HepG2 (cell line): Measurements from ENCODE around the gene NRN1L. TPM values are rescaled to one million over a fixed set of nuclear protein-coding genes. Genes with fewer than 3 reads are reported as not detected.

Experiments
- ATAC-seq: fragments of 200-7000 bp; cut with Tn5 transposase; 3 replicates; pipeline ENCODE4 v1.9.1; 2020; ENCODE audit warnings: mild to moderate bottlenecking, moderate library complexity
- BruUV-seq: library from RNA; stranded (reverse); fragments of 400-500 nt; replicated peaks from 2 replicates; lab custom pipeline; 2021; lab: Mats Ljungman, UMichigan
- CTCF ChIA-PET: fragments of 300-600 bp; formaldehyde crosslinking; extraction: SDS; loops from one replicate; lab custom pipeline; 2021; ENCODE audit warnings: low total read pairs, inconsistent platforms, low intra/inter-chr PET ratio; lab: Yijun Ruan, JAX
- POLR2A ChIA-PET: fragments of 350-600 bp; sonication (Branson Sonifier 250); formaldehyde crosslinking; loops from one replicate; lab custom pipeline; 2020; ENCODE audit warnings: antibody characterized with exemption, inconsistent platforms; lab: Yijun Ruan, JAX
- DNase-seq: peaks from one replicate; pipeline ENCODE4 v3.0.0-alpha.2; 2015; ENCODE audit warnings: low spot score
- FAIRE-seq: peaks from 3 replicates; lab custom pipeline; 2011; peaks lifted over from hg19 to GRCh38; lab: Jason Lieb, UNC
- H2AFZ ChIP-seq: one replicate; pipeline ENCODE4 v1.6.1; 2011; ENCODE audit warnings: low read length, inconsistent platforms
- H3K27ac ChIP-seq: fragments of 300-600 bp; 3 replicates; pipeline ENCODE4 v1.8.0; 2011; ENCODE audit warnings: mixed run types, mild to moderate bottlenecking, mixed read lengths, low read length, inconsistent platforms; ENCODE audit not compliant: insufficient read depth; ENCODE audit errors: extremely low read length
- H3K27me3 ChIP-seq, 2 experiments: fragments of 200-600 bp in 1 of 2; 2 replicates in 1 of 2; 3 replicates in 1 of 2; pipeline versions ENCODE4 v1.6.0 to v1.8.0; 2011; ENCODE audit warnings: low read length in 2 of 2, mild to moderate bottlenecking in 2 of 2, moderate library complexity in 2 of 2, inconsistent platforms in 1 of 2; ENCODE audit not compliant: insufficient read depth in 2 of 2, control insufficient read depth in 1 of 2
- H3K36me3 ChIP-seq, 2 experiments: fragments of 200-600 bp in 1 of 2; replicated peaks in 1 of 2; 2 replicates in 1 of 2; 3 replicates in 1 of 2; pipeline versions ENCODE4 v1.5.1 to v1.8.0; 2011; ENCODE audit warnings: low read length in 2 of 2, inconsistent platforms in 1 of 2; ENCODE audit not compliant: insufficient read depth in 2 of 2, control insufficient read depth in 1 of 2
- H3K4me1 ChIP-seq: 2 replicates; pipeline ENCODE4 v1.5.1; 2012; ENCODE audit warnings: low read length, inconsistent platforms; ENCODE audit not compliant: insufficient read depth
- H3K4me2 ChIP-seq: 2 replicates; pipeline ENCODE4 v1.6.0; 2011; ENCODE audit warnings: low read depth, low read length, inconsistent platforms
- H3K4me3 ChIP-seq, 3 experiments: fragments of 200-600 bp in 1 of 3; sonication (generic), shearing (Covaris generic) in 1 of 3; replicated peaks in 1 of 3; 2 replicates each; pipeline ENCODE4 v1.5.1; 2011 to 2016; ENCODE audit warnings: low read length in 3 of 3, inconsistent platforms in 2 of 3, low read depth in 2 of 3, mild to moderate bottlenecking in 2 of 3, control low read depth in 1 of 3, mixed read lengths in 1 of 3; ENCODE audit not compliant: insufficient read depth in 1 of 3
- H3K79me2 ChIP-seq: one replicate; pipeline ENCODE4 v1.6.1; 2011; ENCODE audit warnings: low read length, inconsistent platforms; ENCODE audit not compliant: insufficient read depth
- H3K9ac ChIP-seq: 2 replicates; pipeline ENCODE4 v1.6.0; 2011; ENCODE audit warnings: mild to moderate bottlenecking, low read depth, low read length, inconsistent platforms; ENCODE audit not compliant: insufficient read depth
- H3K9me3 ChIP-seq: 2 replicates; pipeline ENCODE4 v1.5.1; 2012; ENCODE audit warnings: mild to moderate bottlenecking, low read length
- H4K20me1 ChIP-seq: 2 replicates; pipeline ENCODE4 v1.6.0; 2011; ENCODE audit warnings: inconsistent platforms, mild to moderate bottlenecking, low read length, moderate library complexity; ENCODE audit not compliant: insufficient read depth
- AGO1 ChIP-seq: fragments of 200-400 bp; formaldehyde crosslinking; IDR thresholded peaks from 2 replicates; pipeline ENCODE4 v1.6.1; 2017; ENCODE audit warnings: mild to moderate bottlenecking, low read depth, low read length, moderate library complexity; ENCODE audit not compliant: poor library complexity, severe bottlenecking
- AGO2 ChIP-seq: fragments of 200-400 bp; formaldehyde crosslinking; optimal IDR thresholded peaks from 2 replicates; pipeline ENCODE3; 2017; ENCODE audit warnings: mild to moderate bottlenecking, low read depth, low read length, moderate library complexity
- BHLHE40 ChIP-seq: IDR thresholded peaks from 2 replicates; pipeline ENCODE4 v1.6.1; 2011; ENCODE audit warnings: low read length, improper control_type of control experiment
- CC2D1A ChIP-seq: sonication (generic); formaldehyde crosslinking; IDR thresholded peaks from 2 replicates; pipeline ENCODE4 v1.8.1; 2023; ENCODE audit warnings: mild to moderate bottlenecking, missing genetic modification reagents
- CENPX ChIP-seq: sonication (generic); formaldehyde crosslinking; IDR thresholded peaks from 2 replicates; pipeline ENCODE4 v1.9.0; 2021; ENCODE audit warnings: mild to moderate bottlenecking, missing genetic modification reagents, moderate library complexity
- FLYWCH1 ChIP-seq: sonication (generic); formaldehyde crosslinking; IDR thresholded peaks from 2 replicates; pipeline ENCODE4 v1.8.1; 2023; ENCODE audit warnings: mild to moderate bottlenecking, missing genetic modification reagents
- HMGA1 ChIP-seq: sonication (generic); formaldehyde crosslinking; conservative IDR thresholded peaks from 2 replicates; pipeline ENCODE4 v1.4.0; 2020; ENCODE audit warnings: missing genetic modification reagents
- MED13 ChIP-seq: sonication (generic); formaldehyde crosslinking; IDR thresholded peaks from 2 replicates; pipeline ENCODE4 v1.5.0; 2020; ENCODE audit warnings: missing genetic modification reagents
- NFE2L2 ChIP-seq: fragments of 150-350 bp; IDR thresholded peaks from 2 replicates; pipeline ENCODE4 v1.6.1; 2014; ENCODE audit warnings: low read length
- POGZ ChIP-seq: sonication (generic); formaldehyde crosslinking; IDR thresholded peaks from 2 replicates; pipeline ENCODE4 v1.4.0; 2020; ENCODE audit warnings: mild to moderate bottlenecking, missing genetic modification reagents
- POLR2A ChIP-seq, 2 experiments: IDR thresholded peaks; 2 replicates each; pipeline ENCODE4 v1.6.1; 2011; ENCODE audit warnings: low read depth in 2 of 2, low read length in 2 of 2, mild to moderate bottlenecking in 1 of 2, moderate library complexity in 1 of 2; ENCODE audit not compliant: insufficient read depth in 1 of 2
- RFX5 ChIP-seq: IDR thresholded peaks from 2 replicates; pipeline ENCODE4 v1.6.1; 2011; ENCODE audit warnings: low read depth, low read length, improper control_type of control experiment
- TOPORS ChIP-seq: sonication (generic); formaldehyde crosslinking; IDR thresholded peaks from 2 replicates; pipeline ENCODE4 v1.8.0; 2023; ENCODE audit warnings: mild to moderate bottlenecking, missing genetic modification reagents
- ZNF121 ChIP-seq: sonication (generic); formaldehyde crosslinking; IDR thresholded peaks from 2 replicates; pipeline ENCODE4 v1.5.0; 2020; ENCODE audit warnings: mild to moderate bottlenecking, missing genetic modification reagents
- ZNF263 ChIP-seq: sonication (generic); formaldehyde crosslinking; IDR thresholded peaks from 2 replicates; pipeline ENCODE4 v1.4.0; 2020; ENCODE audit warnings: missing genetic modification reagents
- ZNF782 ChIP-seq: sonication (generic); formaldehyde crosslinking; IDR thresholded peaks from 2 replicates; pipeline ENCODE4 v1.4.0; 2020; ENCODE audit warnings: missing genetic modification reagents, mild to moderate bottlenecking, borderline replicate concordance
- WGBS: methylation state at CpG from one replicate; pipeline ENCODE4 v1.1.6; 2017; ENCODE audit warnings: low lambda C conversion rate; 5-methylcytosine and 5-hydroxymethylcytosine counted together
- in situ Hi-C: cut with HindIII; loops from 2 replicates; pipeline ENCODE4 v1.10.0; 2017; ENCODE audit warnings: low pct_unique_long_range_greater_than_20kb; ENCODE audit not compliant: extremely low pct_ligation_motif_present
- intact Hi-C: fragments of 100-400 bp; cut with micrococcal nuclease; formaldehyde crosslinking; loops from one replicate; pipeline ENCODE4 v1.10.0; 2022; ENCODE audit not compliant: unreplicated experiment
- polyA plus RNA-seq, 8 experiments: library from polyadenylated mRNA; depleted of rRNA in 3 of 8; stranded (reverse) in 7 of 8; unstranded in 1 of 8; fragments of >200 nt; fragmentation: Illumina TruSeq in 4 of 8; extraction: Trizol in 4 of 8; gene quantifications; 2 replicates each; pipeline versions ENCODE4 v1.2.1 to v1.2.3, GENCODE V29; 2011 to 2016; ENCODE audit warnings: low read depth in 4 of 8, missing spikeins in 1 of 8, mixed read lengths in 1 of 8; ENCODE audit not compliant: insufficient read depth in 1 of 8
- total RNA-seq, 5 experiments: library from RNA; depleted of rRNA; stranded (reverse); fragments of >200 nt; fragmentation: Illumina TruSeq; extraction: Trizol; gene quantifications; 2 replicates each; pipeline ENCODE4 v1.2.3, GENCODE V29; 2016; ENCODE audit warnings: low read depth in 1 of 5
- TF ChIP-seq, protein P1 (sequence below): IDR thresholded peaks from 2 replicates; pipeline ENCODE4 v1.6.1; 2016; ENCODE audit warnings: missing compliant biosample characterization, missing genetic modification reagents, borderline replicate concordance
- TF ChIP-seq, protein P2 (sequence below): sonication (generic); formaldehyde crosslinking; conservative IDR thresholded peaks from 2 replicates; pipeline ENCODE4 v1.4.0; 2020; ENCODE audit warnings: missing genetic modification reagents
- TF ChIP-seq, protein P3 (sequence below), 2 experiments: IDR thresholded peaks; 2 replicates each; pipeline ENCODE4 v1.6.1; 2011 to 2012; ENCODE audit warnings: low read length in 2 of 2, borderline replicate concordance in 1 of 2, low read depth in 1 of 2, mild to moderate bottlenecking in 1 of 2, moderate library complexity in 1 of 2

Gene NRN1L
- total and polyA plus RNA-seq, 2 of the 13 experiments (the other 11 are each of a cell fraction or from before 2014, with no cell fraction given), result 0.53 to 1.2 TPM

DNA sequence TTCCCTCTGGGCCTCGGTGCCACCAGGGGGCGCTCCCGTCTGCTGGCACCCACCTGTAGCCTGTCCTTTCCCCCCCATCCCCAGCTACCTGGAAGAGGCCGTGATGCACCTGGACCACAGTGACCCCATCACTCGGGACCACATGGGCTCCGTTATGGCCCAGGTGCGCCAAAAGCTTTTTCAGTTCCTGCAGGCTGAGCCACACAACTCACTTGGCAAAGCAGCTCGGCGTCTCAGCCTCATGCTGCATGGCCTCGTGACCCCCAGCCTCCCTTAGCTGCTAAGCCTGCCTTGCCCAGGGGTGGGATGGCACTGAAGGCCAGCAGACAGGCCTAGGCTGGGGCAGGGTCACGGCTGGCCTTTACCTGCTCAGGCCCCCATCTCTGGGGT lies 818 bp upstream of the NRN1L start (continued):
- TF ChIP-seq HMGA1 (CRISPR knock-in tag), result no peak
- no peak for TF ChIP-seq FLYWCH1 (CRISPR knock-in tag)
- TF ChIP-seq MED13 (CRISPR knock-in tag), result no peak
- TF ChIP-seq, protein P1, sequence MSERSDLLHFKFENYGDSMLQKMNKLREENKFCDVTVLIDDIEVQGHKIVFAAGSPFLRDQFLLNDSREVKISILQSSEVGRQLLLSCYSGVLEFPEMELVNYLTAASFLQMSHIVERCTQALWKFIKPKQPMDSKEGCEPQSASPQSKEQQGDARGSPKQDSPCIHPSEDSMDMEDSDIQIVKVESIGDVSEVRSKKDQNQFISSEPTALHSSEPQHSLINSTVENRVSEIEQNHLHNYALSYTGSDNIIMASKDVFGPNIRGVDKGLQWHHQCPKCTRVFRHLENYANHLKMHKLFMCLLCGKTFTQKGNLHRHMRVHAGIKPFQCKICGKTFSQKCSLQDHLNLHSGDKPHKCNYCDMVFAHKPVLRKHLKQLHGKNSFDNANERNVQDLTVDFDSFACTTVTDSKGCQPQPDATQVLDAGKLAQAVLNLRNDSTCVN (CRISPR knock-in tag), result 0 out of 2 replicates have a peak, but pooled peaks have one; percentile 39
- no peak for TF ChIP-seq RFX5
- TF ChIP-seq ZNF782, result no peak
- no peak for TF ChIP-seq BHLHE40
- TF ChIP-seq, all 625 proteins: peak for 78

DNA sequence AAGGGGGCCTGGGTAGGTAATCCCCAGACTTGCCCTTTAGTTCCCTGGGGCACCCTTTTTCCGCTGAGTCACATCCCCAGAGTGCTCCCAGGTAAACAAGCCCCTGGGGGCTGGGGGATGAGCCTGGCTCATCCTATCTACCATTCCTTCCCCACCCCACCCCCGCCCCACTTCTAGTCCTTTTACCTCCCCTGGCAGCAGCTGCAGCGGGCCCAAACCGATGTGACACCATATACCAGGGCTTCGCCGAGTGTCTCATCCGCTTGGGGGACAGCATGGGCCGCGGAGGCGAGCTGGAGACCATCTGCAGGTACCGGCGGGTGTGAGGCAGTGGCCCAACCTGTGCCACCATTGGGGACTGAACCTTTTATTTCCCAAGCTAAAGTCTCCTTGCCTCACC lies 860 bp downstream of the NRN1L start:
- no peak overlapping the region for H3K4me3 ChIP-seq
- no peaks in the 10 kb centered on the region for H3K79me2 ChIP-seq
- H3K4me2 ChIP-seq, result no peak overlapping the region
- ChIA-PET CTCF (interaction anchor here (5.3 kb wide), 1 partner anchor 43 kb away, joined by 63 read pairs; no protein-coding TSS in a partner anchor), POLR2A (interaction anchor here (1.0 to 1.2 kb wide), 2 partner anchors 28 to 49 kb away, joined by 3 to 4 read pairs; no protein-coding TSS in a partner anchor)
- BruUV-seq, result no TSS peak
- H3K27me3 ChIP-seq, result no peaks in the 10 kb centered on the region
- H4K20me1 ChIP-seq, result no peaks in the 10 kb centered on the region
- H3K36me3 ChIP-seq, result peaks cover 25 to 49% of the 10 kb centered on the region in 2 experiments
- no peak for DNase-seq
- no peak overlapping the region for H3K9ac ChIP-seq
- FAIRE-seq, result no peak
- H3K9me3 ChIP-seq, result no peaks in the 10 kb centered on the region
- intact Hi-C loops, result no loop called here
- peaks cover 31% of the 10 kb centered on the region for H3K4me1 ChIP-seq
- 92% methylated on average over 12 of the region's 12 CpGs for WGBS
- ATAC-seq, result no peak
- H3K27ac ChIP-seq, result no peak overlapping the region
- in situ Hi-C loops, result loop anchor here (5.0 to 10.0 kb wide), 2 partner anchors 42 to 159 kb away; no protein-coding TSS in a partner anchor
- H2AFZ ChIP-seq, result no peak overlapping the region
- TF ChIP-seq, protein P2, sequence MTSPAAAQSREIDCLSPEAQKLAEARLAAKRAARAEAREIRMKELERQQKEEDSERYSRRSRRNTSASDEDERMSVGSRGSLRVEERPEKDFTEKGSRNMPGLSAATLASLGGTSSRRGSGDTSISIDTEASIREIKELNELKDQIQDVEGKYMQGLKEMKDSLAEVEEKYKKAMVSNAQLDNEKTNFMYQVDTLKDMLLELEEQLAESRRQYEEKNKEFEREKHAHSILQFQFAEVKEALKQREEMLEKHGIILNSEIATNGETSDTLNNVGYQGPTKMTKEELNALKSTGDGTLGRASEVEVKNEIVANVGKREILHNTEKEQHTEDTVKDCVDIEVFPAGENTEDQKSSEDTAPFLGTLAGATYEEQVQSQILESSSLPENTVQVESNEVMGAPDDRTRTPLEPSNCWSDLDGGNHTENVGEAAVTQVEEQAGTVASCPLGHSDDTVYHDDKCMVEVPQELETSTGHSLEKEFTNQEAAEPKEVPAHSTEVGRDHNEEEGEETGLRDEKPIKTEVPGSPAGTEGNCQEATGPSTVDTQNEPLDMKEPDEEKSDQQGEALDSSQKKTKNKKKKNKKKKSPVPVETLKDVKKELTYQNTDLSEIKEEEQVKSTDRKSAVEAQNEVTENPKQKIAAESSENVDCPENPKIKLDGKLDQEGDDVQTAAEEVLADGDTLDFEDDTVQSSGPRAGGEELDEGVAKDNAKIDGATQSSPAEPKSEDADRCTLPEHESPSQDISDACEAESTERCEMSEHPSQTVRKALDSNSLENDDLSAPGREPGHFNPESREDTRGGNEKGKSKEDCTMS (CRISPR knock-in tag), result no peak
- TF ChIP-seq POLR2A (IDR thresholded peaks at IDR 0.05; ENCODE audit: insufficient read depth in 1 of 2, low read depth in 2 of 2, low read length in 2 of 2) (no peak), CC2D1A (no peak), TOPORS (no peak), AGO1 (no peak), ZNF121 (CRISPR knock-in tag) (no peak), CENPX (CRISPR knock-in tag) (no peak), AGO2 (peak; percentile 51), NFE2L2 (peak; percentile 50; the same call in 1 of the 2 replicates), ZNF263 (peak; percentile 79), POGZ (CRISPR knock-in tag) (no peak)
- TF ChIP-seq, protein P3, sequence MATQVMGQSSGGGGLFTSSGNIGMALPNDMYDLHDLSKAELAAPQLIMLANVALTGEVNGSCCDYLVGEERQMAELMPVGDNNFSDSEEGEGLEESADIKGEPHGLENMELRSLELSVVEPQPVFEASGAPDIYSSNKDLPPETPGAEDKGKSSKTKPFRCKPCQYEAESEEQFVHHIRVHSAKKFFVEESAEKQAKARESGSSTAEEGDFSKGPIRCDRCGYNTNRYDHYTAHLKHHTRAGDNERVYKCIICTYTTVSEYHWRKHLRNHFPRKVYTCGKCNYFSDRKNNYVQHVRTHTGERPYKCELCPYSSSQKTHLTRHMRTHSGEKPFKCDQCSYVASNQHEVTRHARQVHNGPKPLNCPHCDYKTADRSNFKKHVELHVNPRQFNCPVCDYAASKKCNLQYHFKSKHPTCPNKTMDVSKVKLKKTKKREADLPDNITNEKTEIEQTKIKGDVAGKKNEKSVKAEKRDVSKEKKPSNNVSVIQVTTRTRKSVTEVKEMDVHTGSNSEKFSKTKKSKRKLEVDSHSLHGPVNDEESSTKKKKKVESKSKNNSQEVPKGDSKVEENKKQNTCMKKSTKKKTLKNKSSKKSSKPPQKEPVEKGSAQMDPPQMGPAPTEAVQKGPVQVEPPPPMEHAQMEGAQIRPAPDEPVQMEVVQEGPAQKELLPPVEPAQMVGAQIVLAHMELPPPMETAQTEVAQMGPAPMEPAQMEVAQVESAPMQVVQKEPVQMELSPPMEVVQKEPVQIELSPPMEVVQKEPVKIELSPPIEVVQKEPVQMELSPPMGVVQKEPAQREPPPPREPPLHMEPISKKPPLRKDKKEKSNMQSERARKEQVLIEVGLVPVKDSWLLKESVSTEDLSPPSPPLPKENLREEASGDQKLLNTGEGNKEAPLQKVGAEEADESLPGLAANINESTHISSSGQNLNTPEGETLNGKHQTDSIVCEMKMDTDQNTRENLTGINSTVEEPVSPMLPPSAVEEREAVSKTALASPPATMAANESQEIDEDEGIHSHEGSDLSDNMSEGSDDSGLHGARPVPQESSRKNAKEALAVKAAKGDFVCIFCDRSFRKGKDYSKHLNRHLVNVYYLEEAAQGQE (IDR thresholded peaks at IDR 0.05; ENCODE audit: borderline replicate concordance in 1 of 2, low read depth in 1 of 2, low read length in 2 of 2), result no peak
